SK-N-MC (cell line): ENCODE measurements around the gene ASPSCR1.
A peak's percentile ranks its signal among the peaks of the same experiment; 100 is the strongest.
"Not testable (repeated sequence)": the region's sequence is repeated elsewhere in the genome, so short reads cannot be mapped to it uniquely, and the experiment has no call there.

Experiments used
- DNase-seq: peaks from one replicate; pipeline ENCODE4 v3.0.0-alpha.2; 2011; ENCODE audit warnings: low read depth, low spot score
- H3K27ac ChIP-seq: fragments of 200-600 bp; sonication (generic); 2 replicates; pipeline ENCODE4 v1.5.1; 2016; ENCODE audit warnings: mixed run types
- H3K36me3 ChIP-seq: fragments of 200-600 bp; sonication (generic); 2 replicates; pipeline ENCODE4 v1.6.1; 2017; ENCODE audit warnings: antibody characterized with exemption, low read length, mixed read lengths; ENCODE audit not compliant: insufficient read depth
- H3K4me3 ChIP-seq: fragments of 200-600 bp; sonication (generic); 2 replicates; pipeline ENCODE4 v1.5.1; 2016
- H3K9ac ChIP-seq: fragments of 200-600 bp; sonication (generic); 2 replicates; pipeline ENCODE4 v1.8.0; 2017; ENCODE audit warnings: mixed run types, mixed read lengths; ENCODE audit not compliant: insufficient read length
- H3K9me3 ChIP-seq: fragments of 200-600 bp; sonication (generic); 2 replicates; pipeline ENCODE4 v1.6.1; 2017; ENCODE audit warnings: low read depth, mild to moderate bottlenecking, antibody characterized with exemption, low read length, moderate library complexity, mixed read lengths
- EZH2 ChIP-seq: fragments of 200-600 bp; sonication (generic); IDR thresholded peaks from one replicate; pipeline ENCODE4 v1.6.1; 2017; ENCODE audit warnings: antibody characterized with exemption
- FOXP2 ChIP-seq: optimal IDR thresholded peaks from 2 replicates; pipeline ENCODE3; 2011; ENCODE audit warnings: mild to moderate bottlenecking, moderate library complexity; ENCODE audit not compliant: insufficient read depth; ENCODE audit errors: extremely low read length, control extremely low read depth
- POLR2AphosphoS5 ChIP-seq: IDR thresholded peaks from 2 replicates; pipeline ENCODE4 v1.6.1; 2012; ENCODE audit warnings: mild to moderate bottlenecking, low read depth, low read length, borderline replicate concordance

ASPSCR1 gene

DNA sequence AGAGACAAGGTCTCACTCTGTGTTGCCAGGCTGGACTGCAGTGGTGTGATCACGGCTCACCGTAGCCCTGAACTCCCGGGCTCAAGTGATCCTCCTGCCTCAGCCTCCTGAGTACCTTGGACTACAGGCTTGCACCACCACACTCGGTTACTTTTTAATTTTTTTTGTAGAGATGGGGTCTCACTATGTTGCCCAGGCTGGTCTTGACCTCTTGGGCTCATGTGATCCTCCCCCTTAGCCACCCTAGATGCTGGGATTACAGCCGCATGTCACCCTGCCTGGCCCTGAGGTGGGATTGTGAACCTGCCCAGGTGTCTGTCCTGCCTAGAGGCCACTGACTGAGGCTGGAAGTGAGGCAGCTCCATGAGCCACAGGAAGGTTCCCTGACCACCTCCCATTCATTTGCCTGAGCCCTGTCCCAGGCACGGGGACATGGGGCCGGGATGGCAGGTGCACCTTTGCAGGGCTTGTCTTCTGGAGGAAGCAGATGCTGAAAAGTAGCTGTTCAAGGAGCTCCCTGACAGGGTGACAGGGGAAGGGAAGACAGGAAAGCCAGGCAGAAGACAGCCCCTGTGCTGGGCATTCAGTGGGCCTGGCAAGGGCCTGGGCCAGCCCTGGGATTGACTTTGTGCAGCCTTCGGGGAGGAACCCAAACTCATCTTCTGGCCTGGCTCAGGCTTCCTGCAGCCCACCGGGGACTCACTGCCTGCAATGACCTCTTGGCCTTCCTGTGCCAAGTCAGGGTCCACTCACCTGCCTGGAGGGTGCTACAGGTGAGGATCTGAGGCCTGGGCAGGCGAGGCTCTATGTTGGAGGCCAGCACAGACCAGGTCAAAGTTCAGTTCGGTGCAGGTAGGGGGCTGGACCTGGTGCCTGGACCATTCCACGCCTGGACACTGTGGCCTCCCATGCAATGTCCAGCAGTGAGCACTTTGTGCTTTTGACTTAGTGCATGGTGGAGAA, 8.3 kb upstream of the ASPSCR1 start:
- TF ChIP-seq POLR2AphosphoS5: no peak
- no peak for TF ChIP-seq EZH2
- TF ChIP-seq FOXP2: no peak
- no peaks in the 10 kb centered on the region for H3K36me3 ChIP-seq
- no peak overlapping the region for H3K27ac ChIP-seq
- peaks cover 3% of the 10 kb centered on the region; the same call in 1 of the 2 replicates for H3K9me3 ChIP-seq
- H3K4me3 ChIP-seq: no peak overlapping the region
- H3K9ac ChIP-seq: no peak overlapping the region
- DNase-seq: no peak

GRCh38 chr17:81973432-81973831, 4.0 kb upstream of the ASPSCR1 start:
- no peak overlapping the region for H3K4me3 ChIP-seq
- H3K36me3 ChIP-seq: no peaks in the 10 kb centered on the region
- peaks cover 3% of the 10 kb centered on the region; the same call in 1 of the 2 replicates for H3K9me3 ChIP-seq
- no peak overlapping the region for H3K9ac ChIP-seq
- TF ChIP-seq FOXP2 (no peak), POLR2AphosphoS5 (no peak), EZH2 (no peak)
- DNase-seq: no peak
- no peak overlapping the region for H3K27ac ChIP-seq

- peak overlapping the region; percentile 86 for H3K27ac ChIP-seq
- DNase-seq: no peak
These were observed 858 bp upstream of the ASPSCR1 start for GRCh38 chr17:81976332-81977210.

DNA sequence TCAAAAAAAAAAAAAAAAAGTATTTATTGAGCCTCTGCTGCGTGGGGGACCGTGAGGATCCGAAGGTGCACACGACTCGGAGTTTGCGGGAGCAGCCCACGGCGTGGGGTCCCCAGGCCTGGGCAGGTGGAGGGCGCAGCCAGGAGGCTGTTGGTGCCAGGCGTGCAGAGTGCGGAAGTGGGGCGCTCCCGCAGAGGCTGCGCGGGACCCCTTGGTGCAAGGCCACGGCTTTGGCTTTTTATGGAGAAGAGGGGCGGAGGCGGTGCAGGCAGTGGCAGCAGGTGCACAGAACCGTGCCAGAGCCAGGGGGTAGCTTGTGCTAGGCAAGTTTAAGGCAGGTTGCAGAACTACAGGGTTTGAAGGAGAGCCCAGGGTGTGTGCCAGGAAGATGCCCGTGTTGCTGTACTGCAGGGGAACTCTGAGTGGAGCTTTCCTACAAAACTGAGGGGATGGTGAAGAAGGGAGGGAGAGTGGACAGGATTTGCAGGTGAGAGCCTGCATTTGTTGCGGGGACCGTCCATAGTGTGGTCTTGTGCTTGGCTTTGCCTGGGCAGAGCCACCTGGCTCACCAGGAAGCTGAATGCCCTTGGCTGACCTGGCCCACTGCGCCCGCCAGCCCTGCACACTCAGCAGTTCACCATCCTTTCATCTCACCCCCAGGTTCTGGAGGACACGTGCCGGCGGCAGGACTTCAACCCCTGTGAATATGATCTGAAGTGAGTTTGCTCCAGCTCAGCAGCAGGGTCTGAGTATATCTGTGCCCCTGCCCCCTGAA, 1.3 kb downstream of the ASPSCR1 start:
- Histone ChIP-seq H3K27ac (no peak overlapping the region), H3K9me3 (no peaks in the 10 kb centered on the region), H3K4me3 (peak overlapping the region; percentile 97), H3K9ac (no peak overlapping the region), H3K36me3 (peaks cover 3% of the 10 kb centered on the region; the same call in 1 of the 2 replicates)
- no peak for DNase-seq
- TF ChIP-seq FOXP2: no peak
- TF ChIP-seq EZH2: no peak
- no peak for TF ChIP-seq POLR2AphosphoS5

More at GRCh38 chr17:81976332-81977210, 858 bp upstream of the ASPSCR1 start:
- TF ChIP-seq EZH2 (no peak), POLR2AphosphoS5 (no peak; the same call in 1 of the 2 replicates), FOXP2 (no peak)
- peak overlapping the region; percentile 97 for H3K4me3 ChIP-seq
- H3K36me3 ChIP-seq: 0 out of 2 replicates have a peak, but pooled peaks cover 3% of the 10 kb centered on the region
- H3K9me3 ChIP-seq: peaks cover 3% of the 10 kb centered on the region; the same call in 1 of the 2 replicates
- H3K9ac ChIP-seq: peak overlapping the region; percentile 93

GRCh38 chr17:81980122-81980521, 2.7 kb downstream of the ASPSCR1 start:
- H3K36me3 ChIP-seq: peaks cover 10% of the 10 kb centered on the region; the same call in 1 of the 2 replicates
- H3K9ac ChIP-seq: no peak overlapping the region
- H3K27ac ChIP-seq: peak overlapping the region; percentile 53
- TF ChIP-seq EZH2 (no peak), POLR2AphosphoS5 (no peak), FOXP2 (no peak)
- no peaks in the 10 kb centered on the region for H3K9me3 ChIP-seq
- no peak overlapping the region for H3K4me3 ChIP-seq
- no peak for DNase-seq

DNA sequence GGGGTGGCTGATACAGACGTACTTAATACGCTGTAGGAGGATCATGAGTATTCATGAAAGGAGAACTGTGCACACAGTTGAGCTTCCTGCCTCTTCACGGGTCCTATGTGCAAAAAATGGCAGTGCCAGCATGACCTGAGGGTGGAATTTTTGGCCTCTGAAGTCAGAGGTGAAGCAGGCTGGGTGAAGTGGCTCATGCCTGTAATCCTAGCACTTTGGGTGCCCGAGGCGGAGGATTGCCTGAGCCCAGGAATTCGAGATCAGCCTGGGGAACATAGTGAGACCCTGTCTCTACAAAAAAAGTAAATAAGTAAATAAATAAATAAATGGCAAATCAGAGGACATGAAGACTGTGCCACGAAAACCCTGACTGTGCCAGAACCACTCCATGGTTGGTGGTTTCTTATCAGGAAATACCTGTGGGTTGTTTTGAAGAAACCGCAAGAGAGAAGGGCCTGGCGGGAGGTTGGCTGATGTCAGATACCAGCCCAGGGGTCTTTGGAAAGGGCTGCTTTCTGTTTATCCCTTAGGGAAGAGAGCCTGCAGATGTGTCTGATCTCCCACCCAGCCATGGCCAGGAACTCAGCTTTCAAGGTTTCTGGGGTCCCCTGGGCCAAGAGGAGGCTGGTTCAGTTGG, 3.4 kb downstream of the ASPSCR1 start:
- Histone ChIP-seq H3K27ac (peak overlapping the region; percentile 53), H3K9me3 (no peaks in the 10 kb centered on the region), H3K4me3 (no peak overlapping the region), H3K9ac (no peak overlapping the region), H3K36me3 (peaks cover 17% of the 10 kb centered on the region; the same call in 1 of the 2 replicates)
- no peak for TF ChIP-seq EZH2
- no peak; the same call in 1 of the 2 replicates for TF ChIP-seq POLR2AphosphoS5
- no peak for TF ChIP-seq FOXP2
- peak; percentile 22 for DNase-seq

- not testable (repeated sequence) for DNase-seq, H3K9me3 ChIP-seq, H3K4me3 ChIP-seq, H3K9ac ChIP-seq, H3K27ac ChIP-seq
- peaks cover 18% of the 10 kb centered on the region; the same call in 1 of the 2 replicates for H3K36me3 ChIP-seq
These were observed 4.1 kb downstream of the ASPSCR1 start for GRCh38 chr17:81981511-81981910.
